K562 (cell line): ENCODE measurements around the gene ST7. TPM values are rescaled to one million over a fixed set of nuclear protein-coding genes. Genes with fewer than 3 reads are reported as not detected.

Source experiments
- ATAC-seq: fragments of 200-7000 bp; cut with Tn5 transposase; 3 replicates; pipeline ENCODE4 v1.9.1; 2020; ENCODE audit warnings: moderate library complexity
- BruUV-seq: library from RNA; stranded (reverse); fragments of 400-500 nt; replicated peaks from 2 replicates; lab custom pipeline; 2021; lab: Mats Ljungman, UMichigan
- CTCF ChIA-PET: fragments of 300-600 bp; formaldehyde crosslinking; extraction: SDS; loops from one replicate; lab custom pipeline; 2021; ENCODE audit warnings: low intra/inter-chr PET ratio; lab: Yijun Ruan, JAX
- POLR2A ChIA-PET: fragments of 300-600, 350-650 bp; sonication (Branson Sonifier 250); formaldehyde crosslinking; extraction: SDS; loops from one replicate; lab custom pipeline; 2021; ENCODE audit warnings: antibody characterized with exemption, inconsistent platforms; lab: Yijun Ruan, JAX
- DNase-seq, 4 experiments: peaks; one replicate each; pipeline versions ENCODE4 v3.0.0 to v3.0.0-alpha.2; 2011 to 2018; ENCODE audit warnings: low spot score in 3 of 4, mixed read lengths in 3 of 4; ENCODE audit errors: extremely low read depth in 1 of 4
- FAIRE-seq: peaks from 2 replicates; lab custom pipeline; 2011; peaks lifted over from hg19 to GRCh38; lab: Jason Lieb, UNC
- H2AFZ ChIP-seq: 2 replicates; pipeline ENCODE4 v1.6.0; 2011; ENCODE audit warnings: low read depth, low read length, control low read depth, inconsistent platforms
- H3K27ac ChIP-seq: fragments of 200-600 bp; 3 replicates; pipeline ENCODE4 v1.8.0; 2011; ENCODE audit warnings: low read depth, mild to moderate bottlenecking, control low read depth, inconsistent platforms, low read length, moderate library complexity, mixed read lengths; ENCODE audit errors: extremely low read depth
- H3K27me3 ChIP-seq, 2 experiments: fragments of 300-600 bp in 1 of 2; 2 replicates in 1 of 2; 3 replicates in 1 of 2; pipeline versions ENCODE4 v1.6.0 to v1.8.0; 2011; ENCODE audit warnings: inconsistent platforms in 2 of 2, low read length in 2 of 2, mild to moderate bottlenecking in 1 of 2, mixed read lengths in 1 of 2, moderate library complexity in 1 of 2; ENCODE audit not compliant: control insufficient read depth in 2 of 2, insufficient read depth in 2 of 2
- H3K36me3 ChIP-seq: fragments of 300-600 bp; 3 replicates; pipeline ENCODE4 v1.8.0; 2011; ENCODE audit warnings: mild to moderate bottlenecking, low read length, inconsistent platforms; ENCODE audit not compliant: control insufficient read depth, insufficient read depth
- H3K4me1 ChIP-seq, 2 experiments: fragments of 200-600 bp in 1 of 2; replicated peaks in 1 of 2; 2 replicates in 1 of 2; 3 replicates in 1 of 2; pipeline versions ENCODE4 v1.5.1 to v1.8.0; 2011; ENCODE audit warnings: inconsistent platforms in 2 of 2, low read length in 2 of 2, mild to moderate bottlenecking in 1 of 2, mixed read lengths in 1 of 2, moderate library complexity in 1 of 2; ENCODE audit not compliant: control insufficient read depth in 2 of 2, insufficient read depth in 2 of 2
- H3K4me2 ChIP-seq: 2 replicates; pipeline ENCODE4 v1.6.1; 2011; ENCODE audit warnings: low read length, control low read depth, inconsistent platforms, mixed read lengths; ENCODE audit not compliant: insufficient read depth
- H3K4me3 ChIP-seq: fragments of 200-600 bp; sonication (generic), shearing (Covaris generic); 2 replicates; pipeline ENCODE4 v1.5.1; 2016; ENCODE audit warnings: control low read depth, inconsistent platforms
- H3K79me2 ChIP-seq: fragments of 200-600 bp; 3 replicates; pipeline ENCODE4 v1.8.0; 2011; ENCODE audit warnings: low read length, inconsistent platforms; ENCODE audit not compliant: control insufficient read depth, insufficient read depth
- H3K9ac ChIP-seq, 2 experiments: 2 replicates each; pipeline versions ENCODE4 v1.6.0 to v1.6.1; 2011; ENCODE audit warnings: low read depth in 2 of 2, low read length in 2 of 2, control low read depth in 1 of 2, inconsistent platforms in 1 of 2, mild to moderate bottlenecking in 1 of 2, mixed read lengths in 1 of 2; ENCODE audit not compliant: insufficient read depth in 1 of 2
- H3K9me1 ChIP-seq: one replicate; pipeline ENCODE4 v1.6.0; 2011; ENCODE audit warnings: inconsistent platforms, mild to moderate bottlenecking, low read length, moderate library complexity; ENCODE audit not compliant: control insufficient read depth, insufficient read depth
- H3K9me3 ChIP-seq: replicated peaks from 2 replicates; pipeline ENCODE4 v1.5.1; 2011; ENCODE audit warnings: low read depth, low read length, inconsistent platforms; ENCODE audit not compliant: control insufficient read depth, insufficient read depth
- H4K20me1 ChIP-seq: replicated peaks from 2 replicates; pipeline ENCODE4 v1.6.1; 2011; ENCODE audit warnings: low read length, inconsistent platforms, mixed read lengths; ENCODE audit not compliant: control insufficient read depth, insufficient read depth
- FOSL1 ChIP-seq: fragments of 200-800 bp; sonication (Bioruptor generic); conservative IDR thresholded peaks from 2 replicates; pipeline ENCODE4 v1.6.1; 2016; ENCODE audit warnings: missing genetic modification characterization, missing compliant biosample characterization
- GABPB2 ChIP-seq: fragments of 250-450 bp; sonication (Bioruptor Pico); conservative IDR thresholded peaks from 2 replicates; pipeline ENCODE4 v1.5.1; 2021; ENCODE audit warnings: mild to moderate bottlenecking
- HDAC2 ChIP-seq: fragments of 450-650 bp; IDR thresholded peaks from 2 replicates; pipeline ENCODE4 v1.6.1; 2016; ENCODE audit warnings: mild to moderate bottlenecking
- KDM1A ChIP-seq, 2 experiments: fragments of 450-650 bp; IDR thresholded peaks; 2 replicates each; pipeline ENCODE4 v1.6.1; 2016; ENCODE audit warnings: mild to moderate bottlenecking in 2 of 2
- RBM39 ChIP-seq: fragments of 200-400 bp; formaldehyde crosslinking; optimal IDR thresholded peaks from 2 replicates; pipeline ENCODE3; 2018; ENCODE audit warnings: low read depth, low read length
- THRAP3 ChIP-seq: fragments of 450-650 bp; IDR thresholded peaks from 2 replicates; pipeline ENCODE4 v1.6.1; 2016; ENCODE audit warnings: mild to moderate bottlenecking, inconsistent platforms, borderline replicate concordance
- ZNF57 ChIP-seq: fragments of 450-650 bp; formaldehyde crosslinking; IDR thresholded peaks from 2 replicates; pipeline ENCODE4 v1.4.0; 2020; ENCODE audit warnings: mild to moderate bottlenecking, moderate library complexity
- ZNF830 ChIP-seq: fragments of 250-450 bp; sonication (Bioruptor Pico); IDR thresholded peaks from 2 replicates; pipeline ENCODE4 v1.5.0; 2021; ENCODE audit warnings: mild to moderate bottlenecking
- WGBS: fragments of 100-300 bp; shearing (Covaris generic); methylation state at CpG from one replicate; pipeline ENCODE4 v1.1.6; 2016; ENCODE audit warnings: low coverage, mixed read lengths; ENCODE audit not compliant: insufficient coverage; ENCODE audit errors: missing lambda C conversion rate; 5-methylcytosine and 5-hydroxymethylcytosine counted together
- in situ Hi-C: fragments of 300-500 bp; cut with MboI; formaldehyde crosslinking; loops from 4 replicates; pipeline ENCODE4 v1.15.0; 2018; ENCODE audit warnings: inconsistent platforms, mixed read lengths
- intact Hi-C: fragments of 100-400 bp; cut with micrococcal nuclease; formaldehyde crosslinking; loops from 2 replicates; pipeline ENCODE4 v1.14.2; 2022
- polyA plus RNA-seq, 8 experiments: library from polyadenylated mRNA; depleted of rRNA in 4 of 8; stranded (reverse) in 5 of 8; unstranded in 3 of 8; fragments of >200 nt; fragmentation: Nextera tagmentation in 2 of 8; fragmentation: Illumina TruSeq in 1 of 8; extraction: Ambion mirVana in 2 of 8; extraction: Trizol in 1 of 8; gene quantifications; 2 replicates each; pipeline versions ENCODE4 v1.2.1 to v1.2.3, GENCODE V29; 2011 to 2014; ENCODE audit warnings: inconsistent platforms in 1 of 8, missing spikeins in 1 of 8
- total RNA-seq, 7 experiments: library from RNA; depleted of rRNA in 6 of 7; stranded (reverse); fragments of >200 nt in 6 of 7; fragmentation: Illumina TruSeq in 2 of 7; extraction: Trizol in 2 of 7; gene quantifications; 2 replicates each; pipeline versions ENCODE4 v1.2.1 to v1.2.3, GENCODE V29; 2011 to 2021; ENCODE audit warnings: low replicate concordance in 1 of 7
- TF ChIP-seq, protein P1 (sequence below), 2 experiments: fragments of 200-800 bp in 1 of 2; sonication (Bioruptor generic) in 1 of 2; sonication (generic) in 1 of 2; formaldehyde crosslinking in 1 of 2; IDR thresholded peaks in 1 of 2; conservative IDR thresholded peaks in 1 of 2; 2 replicates each; pipeline versions ENCODE4 v1.5.0 to v1.6.1; 2016 to 2020; ENCODE audit warnings: missing compliant biosample characterization in 1 of 2, missing genetic modification characterization in 1 of 2, missing genetic modification reagents in 1 of 2
- TF ChIP-seq, protein P2 (sequence below): sonication (generic); formaldehyde crosslinking; IDR thresholded peaks from 2 replicates; pipeline ENCODE4 v1.8.0; 2022; ENCODE audit warnings: missing genetic modification reagents, mild to moderate bottlenecking, borderline replicate concordance
- TF ChIP-seq, protein P3 (sequence below): fragments of 250-450 bp; sonication (Bioruptor Pico); IDR thresholded peaks from 2 replicates; pipeline ENCODE4 v1.5.0; 2021
- TF ChIP-seq, protein P4 (sequence below): fragments of 250-450 bp; sonication (Bioruptor Pico); IDR thresholded peaks from 2 replicates; pipeline ENCODE4 v1.4.0; 2020; ENCODE audit warnings: mild to moderate bottlenecking, moderate library complexity

The ST7 gene
- total and polyA plus RNA-seq, 9 of the 15 experiments (the other 6 are each of a cell fraction or from before 2014, with no cell fraction given): 23.9 to 56.3 (median 36.9) TPM

DNA sequence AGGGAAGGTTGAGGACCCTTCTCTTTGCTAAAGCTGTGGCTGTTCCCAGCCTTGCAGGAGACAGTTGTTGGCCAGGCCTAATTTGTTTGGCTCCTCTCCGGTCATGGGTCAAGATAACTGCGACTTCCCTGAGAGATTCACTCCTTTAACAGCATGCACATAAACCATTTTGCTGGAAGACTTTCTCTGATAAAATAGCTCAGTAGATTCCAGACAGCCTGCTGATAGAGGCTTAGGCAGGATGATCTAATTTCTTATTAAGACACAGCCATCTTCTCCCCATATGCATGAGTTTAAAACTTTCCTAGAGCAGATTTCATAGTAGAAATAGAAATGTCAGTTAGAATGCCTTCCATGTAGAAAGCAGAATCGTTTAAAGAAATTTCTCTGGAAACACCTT, 187.6 kb downstream of the ST7 start:
- Histone ChIP-seq H3K27ac (no peak overlapping the region), H2AFZ (no peak overlapping the region), H3K27me3 (no peaks in the 10 kb centered on the region), H3K4me1 (no peaks in the 10 kb centered on the region), H3K9me1 (no peaks in the 10 kb centered on the region), H3K4me2 (no peak overlapping the region), H3K9me3 (no peaks in the 10 kb centered on the region), H3K79me2 (no peaks in the 10 kb centered on the region), H3K4me3 (no peak overlapping the region), H3K9ac (no peak overlapping the region), H4K20me1 (no peaks in the 10 kb centered on the region), H3K36me3 (peaks cover 76% of the 10 kb centered on the region)
- WGBS: 54% methylated on average over 3 of the region's 3 CpGs
- intact Hi-C loops: no loop called here
- FAIRE-seq (no peak), DNase-seq (no peak), ATAC-seq (no peak)
- ChIA-PET CTCF (no interaction called here), POLR2A (no interaction called here)
- in situ Hi-C loops: no loop called here
- no peak for TF ChIP-seq FOSL1
- TF ChIP-seq, protein P1, sequence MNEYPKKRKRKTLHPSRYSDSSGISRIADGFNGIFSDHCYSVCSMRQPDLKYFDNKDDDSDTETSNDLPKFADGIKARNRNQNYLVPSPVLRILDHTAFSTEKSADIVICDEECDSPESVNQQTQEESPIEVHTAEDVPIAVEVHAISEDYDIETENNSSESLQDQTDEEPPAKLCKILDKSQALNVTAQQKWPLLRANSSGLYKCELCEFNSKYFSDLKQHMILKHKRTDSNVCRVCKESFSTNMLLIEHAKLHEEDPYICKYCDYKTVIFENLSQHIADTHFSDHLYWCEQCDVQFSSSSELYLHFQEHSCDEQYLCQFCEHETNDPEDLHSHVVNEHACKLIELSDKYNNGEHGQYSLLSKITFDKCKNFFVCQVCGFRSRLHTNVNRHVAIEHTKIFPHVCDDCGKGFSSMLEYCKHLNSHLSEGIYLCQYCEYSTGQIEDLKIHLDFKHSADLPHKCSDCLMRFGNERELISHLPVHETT (CRISPR knock-in tag; conservative IDR thresholded peaks at IDR 0.05 in 1 of 2, IDR thresholded peaks at IDR 0.05 in 1 of 2): no peak
- TF ChIP-seq THRAP3: no peak
- TF ChIP-seq, protein P2, sequence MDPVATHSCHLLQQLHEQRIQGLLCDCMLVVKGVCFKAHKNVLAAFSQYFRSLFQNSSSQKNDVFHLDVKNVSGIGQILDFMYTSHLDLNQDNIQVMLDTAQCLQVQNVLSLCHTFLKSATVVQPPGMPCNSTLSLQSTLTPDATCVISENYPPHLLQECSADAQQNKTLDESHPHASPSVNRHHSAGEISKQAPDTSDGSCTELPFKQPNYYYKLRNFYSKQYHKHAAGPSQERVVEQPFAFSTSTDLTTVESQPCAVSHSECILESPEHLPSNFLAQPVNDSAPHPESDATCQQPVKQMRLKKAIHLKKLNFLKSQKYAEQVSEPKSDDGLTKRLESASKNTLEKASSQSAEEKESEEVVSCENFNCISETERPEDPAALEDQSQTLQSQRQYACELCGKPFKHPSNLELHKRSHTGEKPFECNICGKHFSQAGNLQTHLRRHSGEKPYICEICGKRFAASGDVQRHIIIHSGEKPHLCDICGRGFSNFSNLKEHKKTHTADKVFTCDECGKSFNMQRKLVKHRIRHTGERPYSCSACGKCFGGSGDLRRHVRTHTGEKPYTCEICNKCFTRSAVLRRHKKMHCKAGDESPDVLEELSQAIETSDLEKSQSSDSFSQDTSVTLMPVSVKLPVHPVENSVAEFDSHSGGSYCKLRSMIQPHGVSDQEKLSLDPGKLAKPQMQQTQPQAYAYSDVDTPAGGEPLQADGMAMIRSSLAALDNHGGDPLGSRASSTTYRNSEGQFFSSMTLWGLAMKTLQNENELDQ: no peak
- no peak for TF ChIP-seq HDAC2
- no peak for TF ChIP-seq GABPB2 (CRISPR knock-in tag)
- TF ChIP-seq, protein P3, sequence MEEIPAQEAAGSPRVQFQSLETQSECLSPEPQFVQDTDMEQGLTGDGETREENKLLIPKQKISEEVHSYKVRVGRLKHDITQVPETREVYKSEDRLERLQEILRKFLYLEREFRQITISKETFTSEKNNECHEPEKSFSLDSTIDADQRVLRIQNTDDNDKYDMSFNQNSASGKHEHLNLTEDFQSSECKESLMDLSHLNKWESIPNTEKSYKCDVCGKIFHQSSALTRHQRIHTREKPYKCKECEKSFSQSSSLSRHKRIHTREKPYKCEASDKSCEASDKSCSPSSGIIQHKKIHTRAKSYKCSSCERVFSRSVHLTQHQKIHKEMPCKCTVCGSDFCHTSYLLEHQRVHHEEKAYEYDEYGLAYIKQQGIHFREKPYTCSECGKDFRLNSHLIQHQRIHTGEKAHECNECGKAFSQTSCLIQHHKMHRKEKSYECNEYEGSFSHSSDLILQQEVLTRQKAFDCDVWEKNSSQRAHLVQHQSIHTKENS (CRISPR knock-in tag): no peak
- TF ChIP-seq RBM39: no peak
- no peak for TF ChIP-seq ZNF57
- TF ChIP-seq KDM1A (IDR thresholded peaks at IDR 0.05): no peak
- no peak for TF ChIP-seq ZNF830 (CRISPR knock-in tag)
- TF ChIP-seq, protein P4, sequence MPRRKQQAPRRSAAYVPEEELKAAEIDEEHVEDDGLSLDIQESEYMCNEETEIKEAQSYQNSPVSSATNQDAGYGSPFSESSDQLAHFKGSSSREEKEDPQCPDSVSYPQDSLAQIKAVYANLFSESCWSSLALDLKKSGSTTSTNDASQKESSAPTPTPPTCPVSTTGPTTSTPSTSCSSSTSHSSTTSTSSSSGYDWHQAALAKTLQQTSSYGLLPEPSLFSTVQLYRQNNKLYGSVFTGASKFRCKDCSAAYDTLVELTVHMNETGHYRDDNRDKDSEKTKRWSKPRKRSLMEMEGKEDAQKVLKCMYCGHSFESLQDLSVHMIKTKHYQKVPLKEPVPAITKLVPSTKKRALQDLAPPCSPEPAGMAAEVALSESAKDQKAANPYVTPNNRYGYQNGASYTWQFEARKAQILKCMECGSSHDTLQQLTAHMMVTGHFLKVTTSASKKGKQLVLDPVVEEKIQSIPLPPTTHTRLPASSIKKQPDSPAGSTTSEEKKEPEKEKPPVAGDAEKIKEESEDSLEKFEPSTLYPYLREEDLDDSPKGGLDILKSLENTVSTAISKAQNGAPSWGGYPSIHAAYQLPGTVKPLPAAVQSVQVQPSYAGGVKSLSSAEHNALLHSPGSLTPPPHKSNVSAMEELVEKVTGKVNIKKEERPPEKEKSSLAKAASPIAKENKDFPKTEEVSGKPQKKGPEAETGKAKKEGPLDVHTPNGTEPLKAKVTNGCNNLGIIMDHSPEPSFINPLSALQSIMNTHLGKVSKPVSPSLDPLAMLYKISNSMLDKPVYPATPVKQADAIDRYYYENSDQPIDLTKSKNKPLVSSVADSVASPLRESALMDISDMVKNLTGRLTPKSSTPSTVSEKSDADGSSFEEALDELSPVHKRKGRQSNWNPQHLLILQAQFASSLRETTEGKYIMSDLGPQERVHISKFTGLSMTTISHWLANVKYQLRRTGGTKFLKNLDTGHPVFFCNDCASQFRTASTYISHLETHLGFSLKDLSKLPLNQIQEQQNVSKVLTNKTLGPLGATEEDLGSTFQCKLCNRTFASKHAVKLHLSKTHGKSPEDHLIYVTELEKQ: no peak
- no TSS peak for BruUV-seq
